Calu3 (cell line): ENCODE results near the gene RPL15. TPM values are rescaled to one million over a fixed set of nuclear protein-coding genes. Genes with fewer than 3 reads are reported as not detected.

Experiments used
- BruUV-seq: library from RNA; stranded (reverse); fragments of 400-500 nt; replicated peaks from 2 replicates; lab custom pipeline; 2021; lab: Mats Ljungman, UMichigan
- CTCF ChIA-PET: fragments of 300-600 bp; sonication (Branson Sonifier 250); formaldehyde crosslinking; loops from one replicate; lab custom pipeline; 2022; ENCODE audit warnings: antibody characterized with exemption; lab: Charles Lee
- DNase-seq: peaks from one replicate; pipeline ENCODE4 v3.0.0; 2022
- H3K27ac Mint-ChIP-seq: one replicate; pipeline ENCODE4 v1.8.0; 2022; ENCODE audit warnings: mixed read lengths; ENCODE audit not compliant: unreplicated experiment
- H3K27me3 Mint-ChIP-seq: one replicate; pipeline ENCODE4 v1.8.0; 2022; ENCODE audit warnings: mixed read lengths; ENCODE audit not compliant: unreplicated experiment
- H3K36me3 Mint-ChIP-seq: one replicate; pipeline ENCODE4 v1.8.0; 2022; ENCODE audit warnings: mild to moderate bottlenecking, moderate library complexity, mixed read lengths; ENCODE audit not compliant: insufficient read depth, unreplicated experiment
- H3K4me1 Mint-ChIP-seq: one replicate; pipeline ENCODE4 v1.8.0; 2022; ENCODE audit warnings: mild to moderate bottlenecking, low read depth, mixed read lengths; ENCODE audit not compliant: unreplicated experiment
- H3K4me3 Mint-ChIP-seq: one replicate; pipeline ENCODE4 v1.8.0; 2022; ENCODE audit warnings: mild to moderate bottlenecking, low read depth, moderate library complexity, mixed read lengths; ENCODE audit not compliant: unreplicated experiment
- H3K9me3 Mint-ChIP-seq: one replicate; pipeline ENCODE4 v1.8.0; 2022; ENCODE audit warnings: low read depth, mixed read lengths; ENCODE audit not compliant: unreplicated experiment
- intact Hi-C: fragments of 100-400 bp; cut with micrococcal nuclease; formaldehyde crosslinking; loops from one replicate; pipeline ENCODE4 v1.10.0; 2022; ENCODE audit not compliant: unreplicated experiment
- total RNA-seq: library from RNA; stranded (reverse); gene quantifications from 2 replicates; pipeline ENCODE4 v1.2.3, GENCODE V29; 2022
- TF ChIP-seq, protein P1 (sequence below): fragments of 200-600 bp; IDR thresholded peaks from one replicate; pipeline ENCODE4 v1.8.0; 2022; ENCODE audit warnings: antibody characterized with exemption; ENCODE audit not compliant: unreplicated experiment

RPL15 gene
- total RNA-seq, 1 experiment from 2014 or later, result 1,430 TPM

DNA sequence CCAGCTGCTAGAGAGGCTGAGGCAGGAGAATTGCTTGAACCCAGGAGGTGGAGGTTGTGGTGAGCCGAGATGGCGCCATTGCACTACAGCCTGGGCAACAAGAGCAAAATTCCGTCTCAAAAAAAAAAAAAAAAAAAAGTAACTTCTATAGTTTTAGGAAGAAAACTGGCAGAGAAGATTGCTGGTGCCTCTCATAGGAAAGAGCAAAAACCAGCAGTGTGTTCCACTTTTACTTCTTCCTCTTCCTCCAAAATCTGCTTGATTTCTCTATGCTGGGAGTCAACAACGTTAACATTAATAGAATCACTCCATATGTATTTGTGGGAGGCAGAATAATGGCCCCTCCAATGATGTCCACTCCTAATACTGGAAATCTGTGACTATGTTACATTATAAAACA is 15.6 kb downstream of the RPL15 start:
- Mint-ChIP-seq H3K4me1 (peaks cover 4% of the 10 kb centered on the region), H3K9me3 (no peaks in the 10 kb centered on the region), H3K27me3 (no peaks in the 10 kb centered on the region), H3K4me3 (no peak overlapping the region), H3K36me3 (no peaks in the 10 kb centered on the region), H3K27ac (no peak overlapping the region)
- intact Hi-C loops, result no loop called here
- TF ChIP-seq, protein P1, sequence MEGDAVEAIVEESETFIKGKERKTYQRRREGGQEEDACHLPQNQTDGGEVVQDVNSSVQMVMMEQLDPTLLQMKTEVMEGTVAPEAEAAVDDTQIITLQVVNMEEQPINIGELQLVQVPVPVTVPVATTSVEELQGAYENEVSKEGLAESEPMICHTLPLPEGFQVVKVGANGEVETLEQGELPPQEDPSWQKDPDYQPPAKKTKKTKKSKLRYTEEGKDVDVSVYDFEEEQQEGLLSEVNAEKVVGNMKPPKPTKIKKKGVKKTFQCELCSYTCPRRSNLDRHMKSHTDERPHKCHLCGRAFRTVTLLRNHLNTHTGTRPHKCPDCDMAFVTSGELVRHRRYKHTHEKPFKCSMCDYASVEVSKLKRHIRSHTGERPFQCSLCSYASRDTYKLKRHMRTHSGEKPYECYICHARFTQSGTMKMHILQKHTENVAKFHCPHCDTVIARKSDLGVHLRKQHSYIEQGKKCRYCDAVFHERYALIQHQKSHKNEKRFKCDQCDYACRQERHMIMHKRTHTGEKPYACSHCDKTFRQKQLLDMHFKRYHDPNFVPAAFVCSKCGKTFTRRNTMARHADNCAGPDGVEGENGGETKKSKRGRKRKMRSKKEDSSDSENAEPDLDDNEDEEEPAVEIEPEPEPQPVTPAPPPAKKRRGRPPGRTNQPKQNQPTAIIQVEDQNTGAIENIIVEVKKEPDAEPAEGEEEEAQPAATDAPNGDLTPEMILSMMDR, result no peak
- no peak for DNase-seq
- no TSS peak for BruUV-seq
- CTCF ChIA-PET, result no interaction called here

DNA sequence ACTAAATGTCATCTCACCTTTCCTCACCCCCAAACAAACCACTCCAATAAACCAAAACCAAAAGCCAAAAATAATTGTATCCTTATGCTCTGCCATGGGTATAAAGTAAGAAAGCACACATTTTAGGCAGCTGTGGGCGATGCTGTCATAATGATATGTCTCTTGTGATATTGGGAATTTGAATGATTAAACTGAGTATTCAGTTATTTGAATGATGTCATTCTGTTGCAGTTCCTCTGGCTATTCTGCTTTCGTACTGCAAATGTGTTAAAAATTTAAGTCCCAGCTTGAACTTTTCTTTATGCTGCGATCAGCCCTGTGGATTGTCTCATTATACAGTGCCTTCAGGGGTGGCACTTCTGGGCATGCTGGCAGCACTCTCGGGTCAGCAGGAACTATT is 17.3 kb downstream of the RPL15 start:
- no peaks in the 10 kb centered on the region for H3K36me3 Mint-ChIP-seq
- H3K4me3 Mint-ChIP-seq, result no peak overlapping the region
- no peak overlapping the region for H3K27ac Mint-ChIP-seq
- H3K9me3 Mint-ChIP-seq, result peaks cover 2% of the 10 kb centered on the region
- no TSS peak for BruUV-seq
- intact Hi-C loops, result no loop called here
- TF ChIP-seq, protein P1, result no peak
- no peaks in the 10 kb centered on the region for H3K27me3 Mint-ChIP-seq
- no peaks in the 10 kb centered on the region for H3K4me1 Mint-ChIP-seq
- CTCF ChIA-PET, result no interaction called here
- no peak for DNase-seq

DNA sequence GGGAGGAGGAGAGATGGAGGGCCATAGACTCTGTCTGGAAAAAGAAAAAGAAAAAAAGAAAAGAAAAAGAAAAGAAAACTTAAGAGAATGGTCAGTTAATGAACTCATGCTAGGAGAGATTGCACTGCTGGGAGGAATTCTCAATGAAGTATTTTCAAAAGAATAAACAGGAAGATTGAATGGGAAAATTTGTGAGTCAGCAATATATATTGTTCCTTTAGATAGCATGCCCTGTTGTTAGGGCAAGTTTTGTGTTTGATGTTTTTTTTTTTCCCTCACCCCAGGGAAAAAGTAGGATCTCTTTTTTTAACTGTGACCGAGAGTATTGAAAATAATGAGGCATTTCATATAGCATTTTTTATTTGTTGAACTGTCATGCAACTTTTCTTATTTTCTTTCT is 20.4 kb downstream of the RPL15 start:
- BruUV-seq, result no TSS peak
- H3K27me3 Mint-ChIP-seq, result no peaks in the 10 kb centered on the region

DNA sequence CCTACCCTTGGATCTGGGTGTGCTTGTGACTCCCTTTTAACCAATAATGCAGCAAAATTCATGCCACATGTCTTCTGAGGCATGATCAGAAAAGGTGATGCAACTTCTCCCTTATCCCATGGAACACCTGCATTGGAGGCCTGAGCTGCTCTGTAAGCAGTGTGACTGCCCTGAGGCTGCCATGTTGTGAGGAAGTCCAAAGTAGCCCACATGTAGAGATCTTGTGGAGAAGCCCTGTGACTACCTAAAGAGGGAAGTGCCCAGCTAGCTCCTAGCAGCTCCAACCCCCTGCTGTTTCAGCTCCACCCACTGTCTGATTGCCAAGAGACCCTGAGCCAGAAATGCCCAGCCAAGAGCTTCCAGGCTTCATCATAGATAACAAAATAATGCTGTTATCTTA is 21.8 kb downstream of the RPL15 start:
- Mint-ChIP-seq H3K36me3 (peaks cover under 1% of the 10 kb centered on the region), H3K27me3 (peaks cover 8% of the 10 kb centered on the region), H3K9me3 (peaks cover 2% of the 10 kb centered on the region), H3K4me3 (no peak overlapping the region), H3K4me1 (peaks cover 3% of the 10 kb centered on the region), H3K27ac (no peak overlapping the region)
- TF ChIP-seq, protein P1, result no peak
- CTCF ChIA-PET, result no interaction called here
- DNase-seq, result no peak
- intact Hi-C loops, result no loop called here
- BruUV-seq, result no TSS peak

More for the DNA sequence above, 20.4 kb downstream of the RPL15 start:
- intact Hi-C loops, result no loop called here
- H3K27ac Mint-ChIP-seq, result no peak overlapping the region
- no peaks in the 10 kb centered on the region for H3K36me3 Mint-ChIP-seq
- H3K4me1 Mint-ChIP-seq, result no peaks in the 10 kb centered on the region
- DNase-seq, result no peak
- TF ChIP-seq, protein P1, result no peak
- CTCF ChIA-PET, result interaction anchor here (0.6 kb wide), 1 partner anchor 1044 kb away, joined by 3 read pairs; no protein-coding TSS in a partner anchor
- peaks cover 2% of the 10 kb centered on the region for H3K9me3 Mint-ChIP-seq
- H3K4me3 Mint-ChIP-seq, result no peak overlapping the region
